ENCODE measurements around the gene MPZL2. TPM values are rescaled to one million over a fixed set of nuclear protein-coding genes. Genes with fewer than 3 reads are reported as not detected.
"Not testable (repeated sequence)": the region's sequence is repeated elsewhere in the genome, so short reads cannot be mapped to it uniquely, and the experiment has no call there.

MPZL2 gene
- 1 to 10 TPM; 8.2 to 9.2 TPM for total RNA-seq

GRCh38 chr11:118263695-118264568, at the start of gene MPZL2:
MPZL2 (minus strand) TSS chr11:118264297; CDS start chr11:118264153, 144 bp downstream.
- Mint-ChIP-seq H3K27me3 (no peaks in the 10 kb centered on the region), H3K4me1 (peaks cover 54% of the 10 kb centered on the region), H3K27ac (peak within 1 kb of the TSS; percentile 74), H3K9me3 (no peaks in the 10 kb centered on the region), H3K36me3 (peaks cover 27% of the 10 kb centered on the region), H3K4me3 (peak within 1 kb of the TSS; percentile 90)
- peak; percentile 74 for ATAC-seq (ENCODE audit: low read depth)
- POLR2A ChIA-PET = interaction anchor here (0.7 to 1.9 kb wide), 12 partner anchors 9 to 95 kb away, joined by 3 to 6 read pairs (median 4); partner anchors contain the start of genes CD3E, JAML, MPZL3 and UBE4A
- DNase-seq = peak; percentile 50

- Mint-ChIP-seq H3K9me3 (no peaks in the 10 kb centered on the region), H3K4me3 (no peak overlapping the region), H3K27me3 (no peaks in the 10 kb centered on the region), H3K27ac (no peak overlapping the region), H3K4me1 (peaks cover 76% of the 10 kb centered on the region), H3K36me3 (peaks cover 51% of the 10 kb centered on the region)
- POLR2A ChIA-PET = interaction anchor here (1.4 kb wide), 2 partner anchors 8 to 14 kb away, joined by 3 to 9 read pairs; partner anchors contain the start of gene CD3E
- no peak for ATAC-seq (ENCODE audit: low read depth)
- DNase-seq = no peak
Observed at GRCh38 chr11:118313242-118313641, 49.1 kb upstream of the MPZL2 start.

GRCh38 chr11:118312328-118312727, 48.2 kb upstream of the MPZL2 start:
- Mint-ChIP-seq H3K27ac (peak overlapping the region; percentile 56), H3K9me3 (no peaks in the 10 kb centered on the region), H3K4me3 (peak overlapping the region; percentile 3), H3K36me3 (peaks cover 56% of the 10 kb centered on the region), H3K27me3 (no peaks in the 10 kb centered on the region), H3K4me1 (peaks cover 77% of the 10 kb centered on the region)
- no peak for DNase-seq
- POLR2A ChIA-PET = interaction anchor here (0.6 kb wide), 1 partner anchor 20 kb away, joined by 4 read pairs; no protein-coding TSS in a partner anchor
- no peak for ATAC-seq (ENCODE audit: low read depth)

GRCh38 chr11:118311518-118311917, 47.4 kb upstream of the MPZL2 start:
- H3K4me1 Mint-ChIP-seq = peaks cover 79% of the 10 kb centered on the region
- H3K9me3 Mint-ChIP-seq = no peaks in the 10 kb centered on the region
- no peaks in the 10 kb centered on the region for H3K27me3 Mint-ChIP-seq
- H3K36me3 Mint-ChIP-seq = peaks cover 60% of the 10 kb centered on the region
- ATAC-seq (ENCODE audit: low read depth) = peak; percentile 23
- DNase-seq = no peak
- H3K4me3 Mint-ChIP-seq = no peak overlapping the region
- H3K27ac Mint-ChIP-seq = peak overlapping the region; percentile 56
- POLR2A ChIA-PET = interaction anchor here (0.6 to 1.4 kb wide), 2 partner anchors 21 to 113 kb away, joined by 4 read pairs; no protein-coding TSS in a partner anchor

- peaks cover 64% of the 10 kb centered on the region for H3K36me3 Mint-ChIP-seq
- H3K27ac Mint-ChIP-seq = peak overlapping the region; percentile 56
- peaks cover 75% of the 10 kb centered on the region for H3K4me1 Mint-ChIP-seq
- H3K9me3 Mint-ChIP-seq = no peaks in the 10 kb centered on the region
- H3K27me3 Mint-ChIP-seq = no peaks in the 10 kb centered on the region
- ATAC-seq (ENCODE audit: low read depth) = no peak
- H3K4me3 Mint-ChIP-seq = peak overlapping the region; percentile 30
- no peak for DNase-seq
- POLR2A ChIA-PET = interaction anchor here (0.9 to 1.4 kb wide), 2 partner anchors 86 to 112 kb away, joined by 3 to 4 read pairs; partner anchors contain the start of gene JAML
Observed at GRCh38 chr11:118310781-118311485, 46.8 kb upstream of the MPZL2 start.

GRCh38 chr11:118310271-118310670, 46.2 kb upstream of the MPZL2 start:
- POLR2A ChIA-PET = interaction anchor here (0.9 to 1.4 kb wide), 3 partner anchors 49 to 112 kb away, joined by 3 to 4 read pairs (median 3); partner anchors contain the start of genes JAML and UBE4A
- H3K4me3 Mint-ChIP-seq = peak overlapping the region; percentile 22
- no peaks in the 10 kb centered on the region for H3K27me3 Mint-ChIP-seq
- no peak for ATAC-seq (ENCODE audit: low read depth)
- DNase-seq = no peak
- H3K27ac Mint-ChIP-seq = peak overlapping the region; percentile 43
- peaks cover 63% of the 10 kb centered on the region for H3K36me3 Mint-ChIP-seq
- peaks cover 71% of the 10 kb centered on the region for H3K4me1 Mint-ChIP-seq
- no peaks in the 10 kb centered on the region for H3K9me3 Mint-ChIP-seq

- DNase-seq; H3K27me3 Mint-ChIP-seq; H3K9me3 Mint-ChIP-seq; ATAC-seq (ENCODE audit: low read depth): not testable (repeated sequence)
- Mint-ChIP-seq H3K27ac (peak overlapping the region; percentile 27), H3K36me3 (peaks cover 62% of the 10 kb centered on the region), H3K4me1 (peaks cover 66% of the 10 kb centered on the region), H3K4me3 (peak overlapping the region; percentile 96)
- POLR2A ChIA-PET = interaction anchor here (1.0 to 1.6 kb wide), 2 partner anchors 50 to 51 kb away, joined by 3 to 5 read pairs; partner anchors contain the start of gene UBE4A
Observed at GRCh38 chr11:118308995-118309528, 45.0 kb upstream of the MPZL2 start.

- no peaks in the 10 kb centered on the region for H3K9me3 Mint-ChIP-seq
- ATAC-seq (ENCODE audit: low read depth) (peak; percentile 13), DNase-seq (no peak)
- H3K4me1 Mint-ChIP-seq = peaks cover 66% of the 10 kb centered on the region
- peak overlapping the region; percentile 96 for H3K4me3 Mint-ChIP-seq
- H3K36me3 Mint-ChIP-seq = peaks cover 51% of the 10 kb centered on the region
- POLR2A ChIA-PET = interaction anchor here (2.0 to 4.4 kb wide), 2 partner anchors 53 to 80 kb away, joined by 6 to 26 read pairs; partner anchors contain the start of gene UBE4A
- H3K27ac Mint-ChIP-seq = peak overlapping the region; percentile 99
- no peaks in the 10 kb centered on the region for H3K27me3 Mint-ChIP-seq
Observed at GRCh38 chr11:118306556-118306955, 42.5 kb upstream of the MPZL2 start.

GRCh38 chr11:118305726-118306125, 41.6 kb upstream of the MPZL2 start:
- DNase-seq = no peak

GRCh38 chr11:118304568-118305248, 40.6 kb upstream of the MPZL2 start, which contains the start of gene CD3E:
CD3E (plus strand) TSS chr11:118304730; CDS start chr11:118304953, 223 bp downstream.
- Mint-ChIP-seq H3K4me3 (peak within 1 kb of the TSS; percentile 96), H3K9me3 (no peaks in the 10 kb centered on the region), H3K4me1 (peaks cover 54% of the 10 kb centered on the region), H3K27me3 (no peaks in the 10 kb centered on the region), H3K36me3 (peaks cover 41% of the 10 kb centered on the region), H3K27ac (peak within 1 kb of the TSS; percentile 99)
- POLR2A ChIA-PET = interaction anchor here (0.7 to 4.4 kb wide), 17 partner anchors 9 to 134 kb away, joined by 3 to 26 read pairs (median 5); partner anchors contain the start of genes JAML, MPZL2, MPZL3 and UBE4A
- ATAC-seq (ENCODE audit: low read depth) (peak; percentile 79), DNase-seq (peak; percentile 70)

More at GRCh38 chr11:118305726-118306125, 41.6 kb upstream of the MPZL2 start:
- H3K36me3 Mint-ChIP-seq = peaks cover 47% of the 10 kb centered on the region
- ATAC-seq (ENCODE audit: low read depth) = peak; percentile 8
- H3K27ac Mint-ChIP-seq = peak overlapping the region; percentile 99
- peaks cover 57% of the 10 kb centered on the region for H3K4me1 Mint-ChIP-seq
- H3K27me3 Mint-ChIP-seq = no peaks in the 10 kb centered on the region
- POLR2A ChIA-PET = interaction anchor here (1.0 to 4.4 kb wide), 7 partner anchors 8 to 133 kb away, joined by 3 to 26 read pairs (median 6); partner anchors contain the start of genes MPZL2 and UBE4A
- no peaks in the 10 kb centered on the region for H3K9me3 Mint-ChIP-seq
- peak overlapping the region; percentile 96 for H3K4me3 Mint-ChIP-seq

GRCh38 chr11:118304227-118304567, 40.1 kb upstream of the MPZL2 start:
- Mint-ChIP-seq H3K36me3 (peaks cover 36% of the 10 kb centered on the region), H3K9me3 (no peaks in the 10 kb centered on the region), H3K4me1 (peaks cover 50% of the 10 kb centered on the region), H3K27me3 (no peaks in the 10 kb centered on the region), H3K4me3 (peak overlapping the region; percentile 96), H3K27ac (peak overlapping the region; percentile 99)
- POLR2A ChIA-PET = interaction anchor here (0.7 to 4.4 kb wide), 15 partner anchors 8 to 109 kb away, joined by 3 to 26 read pairs (median 6); partner anchors contain the start of genes JAML, MPZL2, MPZL3 and UBE4A
- no peak for DNase-seq
- peak; percentile 64 for ATAC-seq (ENCODE audit: low read depth)
